GM23338 (cell line): Measurements from ENCODE around the gene PRKAG1. TPM values are rescaled to one million over a fixed set of nuclear protein-coding genes. Genes with fewer than 3 reads are reported as not detected.

Experiments
- ATAC-seq: fragments of 200-7000 bp; cut with Tn5 transposase; 3 replicates; pipeline ENCODE4 v1.9.1; 2020
- DNase-seq: peaks from one replicate; pipeline ENCODE4 v3.0.0-alpha.2; 2015; ENCODE audit warnings: low spot score
- H2AFZ ChIP-seq: fragments of 200-600 bp; sonication (generic); 2 replicates; pipeline ENCODE4 v1.8.0; 2016; ENCODE audit warnings: antibody characterized with exemption, mild to moderate bottlenecking, moderate library complexity
- H3F3A ChIP-seq: fragments of 200-600 bp; sonication (generic); replicated peaks from 2 replicates; pipeline ENCODE4 v1.8.0; 2017; ENCODE audit warnings: antibody characterized with exemption, mixed run types, low read depth
- H3K27ac ChIP-seq: fragments of 200-600 bp; sonication (generic); 2 replicates; pipeline ENCODE4 v1.6.1; 2016; ENCODE audit warnings: low read depth
- H3K27me3 ChIP-seq: fragments of 200-600 bp; sonication (generic); 2 replicates; pipeline ENCODE4 v1.8.0; 2016; ENCODE audit warnings: mild to moderate bottlenecking, mixed run types, moderate library complexity; ENCODE audit not compliant: insufficient read depth
- H3K36me3 ChIP-seq: fragments of 200-600 bp; sonication (generic); 2 replicates; pipeline ENCODE4 v1.8.0; 2016; ENCODE audit warnings: mild to moderate bottlenecking; ENCODE audit not compliant: insufficient read depth
- H3K4me1 ChIP-seq: fragments of 200-600 bp; sonication (generic); 2 replicates; pipeline ENCODE4 v1.8.0; 2016; ENCODE audit warnings: mild to moderate bottlenecking, moderate library complexity; ENCODE audit not compliant: insufficient read depth
- H3K4me2 ChIP-seq: fragments of 200-600 bp; sonication (generic); 2 replicates; pipeline ENCODE4 v1.7.1; 2017; ENCODE audit warnings: mixed run types
- H3K4me3 ChIP-seq: fragments of 200-600 bp; sonication (generic); 2 replicates; pipeline ENCODE4 v1.6.1; 2016; ENCODE audit warnings: mixed run types
- H3K79me2 ChIP-seq: fragments of 200-600 bp; sonication (generic); replicated peaks from 2 replicates; pipeline ENCODE4 v1.8.0; 2017; ENCODE audit warnings: mild to moderate bottlenecking; ENCODE audit not compliant: insufficient read depth
- H3K9me2 ChIP-seq: fragments of 200-600 bp; sonication (generic); 2 replicates; pipeline ENCODE4 v1.8.0; 2017; ENCODE audit not compliant: insufficient read depth
- H4K20me1 ChIP-seq: fragments of 200-600 bp; sonication (generic); replicated peaks from 2 replicates; pipeline ENCODE4 v1.8.0; 2017; ENCODE audit warnings: mild to moderate bottlenecking; ENCODE audit not compliant: insufficient read depth
- H3K27ac Mint-ChIP-seq: 2 replicates; pipeline ENCODE4 v1.8.0; 2020; ENCODE audit warnings: inconsistent platforms, mild to moderate bottlenecking, moderate library complexity, mixed read lengths
- H3K27me3 Mint-ChIP-seq: 3 replicates; pipeline ENCODE4 v1.8.0; 2022; ENCODE audit warnings: low read depth, mild to moderate bottlenecking, moderate library complexity, mixed read lengths, inconsistent platforms; ENCODE audit not compliant: insufficient read depth, poor library complexity
- H3K36me3 Mint-ChIP-seq: 3 replicates; pipeline ENCODE4 v1.8.0; 2021; ENCODE audit warnings: low read depth, mild to moderate bottlenecking, inconsistent platforms, moderate library complexity, mixed read lengths
- H3K4me1 Mint-ChIP-seq: 3 replicates; pipeline ENCODE4 v1.8.0; 2020; ENCODE audit warnings: mild to moderate bottlenecking, inconsistent platforms, mixed read lengths
- H3K4me3 Mint-ChIP-seq: 3 replicates; pipeline ENCODE4 v1.8.0; 2021; ENCODE audit warnings: moderate library complexity, mild to moderate bottlenecking, inconsistent platforms, mixed read lengths
- H3K9me3 Mint-ChIP-seq: 3 replicates; pipeline ENCODE4 v1.8.0; 2020; ENCODE audit warnings: moderate library complexity, mild to moderate bottlenecking, inconsistent platforms, mixed read lengths
- CREB1 ChIP-seq: fragments of 250-450 bp; sonication (Bioruptor Pico); IDR thresholded peaks from 2 replicates; pipeline ENCODE4 v1.5.0; 2020; ENCODE audit warnings: low read depth, mild to moderate bottlenecking, moderate library complexity
- EZH2 ChIP-seq: fragments of 200-600 bp; sonication (generic); IDR thresholded peaks from one replicate; pipeline ENCODE4 v1.8.0; 2017; ENCODE audit warnings: antibody characterized with exemption, mild to moderate bottlenecking, low read depth; ENCODE audit not compliant: unreplicated experiment
- EZH2phosphoT487 ChIP-seq: fragments of 200-600 bp; sonication (generic); IDR thresholded peaks from one replicate; pipeline ENCODE4 v1.8.1; 2018; ENCODE audit warnings: antibody characterized with exemption; ENCODE audit not compliant: unreplicated experiment
- JUNB ChIP-seq: IDR thresholded peaks from one replicate; pipeline ENCODE4 v1.6.1; 2016; ENCODE audit warnings: antibody characterized with exemption; ENCODE audit not compliant: unreplicated experiment
- NANOG ChIP-seq: IDR thresholded peaks from 2 replicates; pipeline ENCODE4 v1.6.1; 2016; ENCODE audit warnings: antibody characterized with exemption, borderline replicate concordance
- POLR2AphosphoS5 ChIP-seq: IDR thresholded peaks from 2 replicates; pipeline ENCODE4 v1.6.1; 2016; ENCODE audit warnings: antibody characterized with exemption, low read depth
- STAT1 ChIP-seq: IDR thresholded peaks from one replicate; pipeline ENCODE4 v1.6.1; 2016; ENCODE audit warnings: antibody characterized with exemption; ENCODE audit not compliant: unreplicated experiment
- ZNF114 ChIP-seq: fragments of 250-450 bp; sonication (Bioruptor Pico); IDR thresholded peaks from 2 replicates; pipeline ENCODE4 v1.5.0; 2020; ENCODE audit warnings: mild to moderate bottlenecking, moderate library complexity
- ZNF331 ChIP-seq: fragments of 250-450 bp; sonication (Bioruptor Pico); IDR thresholded peaks from 2 replicates; pipeline ENCODE4 v1.5.0; 2020; ENCODE audit warnings: low read depth, mild to moderate bottlenecking, moderate library complexity
- polyA plus RNA-seq: library from polyadenylated mRNA; unstranded; fragments of >200 nt; fragmentation: Nextera tagmentation; extraction: Ambion mirVana; gene quantifications from 2 replicates; pipeline ENCODE4 v1.2.1, GENCODE V29; 2016
- total RNA-seq: library from RNA; depleted of rRNA; stranded (reverse); fragments of >200 nt; shearing (Covaris generic); gene quantifications from 2 replicates; pipeline ENCODE4 v1.2.3, GENCODE V29; 2014
- TF ChIP-seq, protein P1 (sequence below), 2 experiments: fragments of 200-600 bp in 1 of 2; sonication (generic) in 1 of 2; conservative IDR thresholded peaks; 2 replicates each; pipeline versions ENCODE4 v1.5.1 to v1.6.1; 2016 to 2017; ENCODE audit warnings: antibody characterized with exemption in 2 of 2, low read depth in 2 of 2, mild to moderate bottlenecking in 2 of 2, moderate library complexity in 1 of 2
- TF ChIP-seq, protein P2 (sequence below): IDR thresholded peaks from one replicate; pipeline ENCODE4 v1.6.1; 2018; ENCODE audit warnings: antibody characterized with exemption; ENCODE audit not compliant: unreplicated experiment
- TF ChIP-seq, protein P3 (sequence below): IDR thresholded peaks from 2 replicates; pipeline ENCODE4 v1.6.1; 2016; ENCODE audit warnings: antibody characterized with exemption
- TF ChIP-seq, protein P4 (sequence below): fragments of 250-450 bp; sonication (Bioruptor Pico); IDR thresholded peaks from 2 replicates; pipeline ENCODE4 v1.5.0; 2020; ENCODE audit warnings: mild to moderate bottlenecking, moderate library complexity

Gene PRKAG1
- total and polyA plus RNA-seq, 2 experiments from 2014 or later: 19.9 to 35.4 TPM

GRCh38 chr12:49008943-49009342 is 9.6 kb downstream of the PRKAG1 start:
- H3K4me3 ChIP-seq: no peak overlapping the region

More at GRCh38 chr12:49008943-49009342, 9.6 kb downstream of the PRKAG1 start:
- Histone ChIP-seq H3K27me3 (no peaks in the 10 kb centered on the region), H3K4me2 (no peak overlapping the region), H3K4me1 (no peaks in the 10 kb centered on the region), H2AFZ (no peak overlapping the region), H3F3A (no peaks in the 10 kb centered on the region), H4K20me1 (0 out of 2 replicates have a peak, but pooled peaks cover 10% of the 10 kb centered on the region), H3K27ac (no peak overlapping the region), H3K79me2 (no peaks in the 10 kb centered on the region), H3K36me3 (no peaks in the 10 kb centered on the region), H3K9me2 (no peaks in the 10 kb centered on the region)
- peaks cover 3% of the 10 kb centered on the region for H3K27me3 Mint-ChIP-seq
- peaks cover 4% of the 10 kb centered on the region; the same call in 2 of the 3 replicates for H3K36me3 Mint-ChIP-seq
- no peak for ATAC-seq
- DNase-seq: no peak
- peaks cover 3% of the 10 kb centered on the region; the same call in 1 of the 3 replicates for H3K4me1 Mint-ChIP-seq
- H3K9me3 Mint-ChIP-seq: no peaks in the 10 kb centered on the region
- no peak overlapping the region for H3K27ac Mint-ChIP-seq
- no peak overlapping the region for H3K4me3 Mint-ChIP-seq
- TF ChIP-seq, protein P1, sequence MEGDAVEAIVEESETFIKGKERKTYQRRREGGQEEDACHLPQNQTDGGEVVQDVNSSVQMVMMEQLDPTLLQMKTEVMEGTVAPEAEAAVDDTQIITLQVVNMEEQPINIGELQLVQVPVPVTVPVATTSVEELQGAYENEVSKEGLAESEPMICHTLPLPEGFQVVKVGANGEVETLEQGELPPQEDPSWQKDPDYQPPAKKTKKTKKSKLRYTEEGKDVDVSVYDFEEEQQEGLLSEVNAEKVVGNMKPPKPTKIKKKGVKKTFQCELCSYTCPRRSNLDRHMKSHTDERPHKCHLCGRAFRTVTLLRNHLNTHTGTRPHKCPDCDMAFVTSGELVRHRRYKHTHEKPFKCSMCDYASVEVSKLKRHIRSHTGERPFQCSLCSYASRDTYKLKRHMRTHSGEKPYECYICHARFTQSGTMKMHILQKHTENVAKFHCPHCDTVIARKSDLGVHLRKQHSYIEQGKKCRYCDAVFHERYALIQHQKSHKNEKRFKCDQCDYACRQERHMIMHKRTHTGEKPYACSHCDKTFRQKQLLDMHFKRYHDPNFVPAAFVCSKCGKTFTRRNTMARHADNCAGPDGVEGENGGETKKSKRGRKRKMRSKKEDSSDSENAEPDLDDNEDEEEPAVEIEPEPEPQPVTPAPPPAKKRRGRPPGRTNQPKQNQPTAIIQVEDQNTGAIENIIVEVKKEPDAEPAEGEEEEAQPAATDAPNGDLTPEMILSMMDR (conservative IDR thresholded peaks at IDR 0.05; ENCODE audit: low read depth in 2 of 2): no peak
- TF ChIP-seq POLR2AphosphoS5 (no peak), EZH2 (no peak), ZNF331 (CRISPR knock-in tag) (no peak), ZNF114 (CRISPR knock-in tag) (no peak), STAT1 (no peak), EZH2phosphoT487 (no peak), CREB1 (CRISPR knock-in tag) (no peak), JUNB (no peak), NANOG (no peak)
- TF ChIP-seq, protein P2, sequence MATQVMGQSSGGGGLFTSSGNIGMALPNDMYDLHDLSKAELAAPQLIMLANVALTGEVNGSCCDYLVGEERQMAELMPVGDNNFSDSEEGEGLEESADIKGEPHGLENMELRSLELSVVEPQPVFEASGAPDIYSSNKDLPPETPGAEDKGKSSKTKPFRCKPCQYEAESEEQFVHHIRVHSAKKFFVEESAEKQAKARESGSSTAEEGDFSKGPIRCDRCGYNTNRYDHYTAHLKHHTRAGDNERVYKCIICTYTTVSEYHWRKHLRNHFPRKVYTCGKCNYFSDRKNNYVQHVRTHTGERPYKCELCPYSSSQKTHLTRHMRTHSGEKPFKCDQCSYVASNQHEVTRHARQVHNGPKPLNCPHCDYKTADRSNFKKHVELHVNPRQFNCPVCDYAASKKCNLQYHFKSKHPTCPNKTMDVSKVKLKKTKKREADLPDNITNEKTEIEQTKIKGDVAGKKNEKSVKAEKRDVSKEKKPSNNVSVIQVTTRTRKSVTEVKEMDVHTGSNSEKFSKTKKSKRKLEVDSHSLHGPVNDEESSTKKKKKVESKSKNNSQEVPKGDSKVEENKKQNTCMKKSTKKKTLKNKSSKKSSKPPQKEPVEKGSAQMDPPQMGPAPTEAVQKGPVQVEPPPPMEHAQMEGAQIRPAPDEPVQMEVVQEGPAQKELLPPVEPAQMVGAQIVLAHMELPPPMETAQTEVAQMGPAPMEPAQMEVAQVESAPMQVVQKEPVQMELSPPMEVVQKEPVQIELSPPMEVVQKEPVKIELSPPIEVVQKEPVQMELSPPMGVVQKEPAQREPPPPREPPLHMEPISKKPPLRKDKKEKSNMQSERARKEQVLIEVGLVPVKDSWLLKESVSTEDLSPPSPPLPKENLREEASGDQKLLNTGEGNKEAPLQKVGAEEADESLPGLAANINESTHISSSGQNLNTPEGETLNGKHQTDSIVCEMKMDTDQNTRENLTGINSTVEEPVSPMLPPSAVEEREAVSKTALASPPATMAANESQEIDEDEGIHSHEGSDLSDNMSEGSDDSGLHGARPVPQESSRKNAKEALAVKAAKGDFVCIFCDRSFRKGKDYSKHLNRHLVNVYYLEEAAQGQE: no peak
- TF ChIP-seq, protein P3, sequence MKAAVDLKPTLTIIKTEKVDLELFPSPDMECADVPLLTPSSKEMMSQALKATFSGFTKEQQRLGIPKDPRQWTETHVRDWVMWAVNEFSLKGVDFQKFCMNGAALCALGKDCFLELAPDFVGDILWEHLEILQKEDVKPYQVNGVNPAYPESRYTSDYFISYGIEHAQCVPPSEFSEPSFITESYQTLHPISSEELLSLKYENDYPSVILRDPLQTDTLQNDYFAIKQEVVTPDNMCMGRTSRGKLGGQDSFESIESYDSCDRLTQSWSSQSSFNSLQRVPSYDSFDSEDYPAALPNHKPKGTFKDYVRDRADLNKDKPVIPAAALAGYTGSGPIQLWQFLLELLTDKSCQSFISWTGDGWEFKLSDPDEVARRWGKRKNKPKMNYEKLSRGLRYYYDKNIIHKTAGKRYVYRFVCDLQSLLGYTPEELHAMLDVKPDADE: no peak
- TF ChIP-seq, protein P4, sequence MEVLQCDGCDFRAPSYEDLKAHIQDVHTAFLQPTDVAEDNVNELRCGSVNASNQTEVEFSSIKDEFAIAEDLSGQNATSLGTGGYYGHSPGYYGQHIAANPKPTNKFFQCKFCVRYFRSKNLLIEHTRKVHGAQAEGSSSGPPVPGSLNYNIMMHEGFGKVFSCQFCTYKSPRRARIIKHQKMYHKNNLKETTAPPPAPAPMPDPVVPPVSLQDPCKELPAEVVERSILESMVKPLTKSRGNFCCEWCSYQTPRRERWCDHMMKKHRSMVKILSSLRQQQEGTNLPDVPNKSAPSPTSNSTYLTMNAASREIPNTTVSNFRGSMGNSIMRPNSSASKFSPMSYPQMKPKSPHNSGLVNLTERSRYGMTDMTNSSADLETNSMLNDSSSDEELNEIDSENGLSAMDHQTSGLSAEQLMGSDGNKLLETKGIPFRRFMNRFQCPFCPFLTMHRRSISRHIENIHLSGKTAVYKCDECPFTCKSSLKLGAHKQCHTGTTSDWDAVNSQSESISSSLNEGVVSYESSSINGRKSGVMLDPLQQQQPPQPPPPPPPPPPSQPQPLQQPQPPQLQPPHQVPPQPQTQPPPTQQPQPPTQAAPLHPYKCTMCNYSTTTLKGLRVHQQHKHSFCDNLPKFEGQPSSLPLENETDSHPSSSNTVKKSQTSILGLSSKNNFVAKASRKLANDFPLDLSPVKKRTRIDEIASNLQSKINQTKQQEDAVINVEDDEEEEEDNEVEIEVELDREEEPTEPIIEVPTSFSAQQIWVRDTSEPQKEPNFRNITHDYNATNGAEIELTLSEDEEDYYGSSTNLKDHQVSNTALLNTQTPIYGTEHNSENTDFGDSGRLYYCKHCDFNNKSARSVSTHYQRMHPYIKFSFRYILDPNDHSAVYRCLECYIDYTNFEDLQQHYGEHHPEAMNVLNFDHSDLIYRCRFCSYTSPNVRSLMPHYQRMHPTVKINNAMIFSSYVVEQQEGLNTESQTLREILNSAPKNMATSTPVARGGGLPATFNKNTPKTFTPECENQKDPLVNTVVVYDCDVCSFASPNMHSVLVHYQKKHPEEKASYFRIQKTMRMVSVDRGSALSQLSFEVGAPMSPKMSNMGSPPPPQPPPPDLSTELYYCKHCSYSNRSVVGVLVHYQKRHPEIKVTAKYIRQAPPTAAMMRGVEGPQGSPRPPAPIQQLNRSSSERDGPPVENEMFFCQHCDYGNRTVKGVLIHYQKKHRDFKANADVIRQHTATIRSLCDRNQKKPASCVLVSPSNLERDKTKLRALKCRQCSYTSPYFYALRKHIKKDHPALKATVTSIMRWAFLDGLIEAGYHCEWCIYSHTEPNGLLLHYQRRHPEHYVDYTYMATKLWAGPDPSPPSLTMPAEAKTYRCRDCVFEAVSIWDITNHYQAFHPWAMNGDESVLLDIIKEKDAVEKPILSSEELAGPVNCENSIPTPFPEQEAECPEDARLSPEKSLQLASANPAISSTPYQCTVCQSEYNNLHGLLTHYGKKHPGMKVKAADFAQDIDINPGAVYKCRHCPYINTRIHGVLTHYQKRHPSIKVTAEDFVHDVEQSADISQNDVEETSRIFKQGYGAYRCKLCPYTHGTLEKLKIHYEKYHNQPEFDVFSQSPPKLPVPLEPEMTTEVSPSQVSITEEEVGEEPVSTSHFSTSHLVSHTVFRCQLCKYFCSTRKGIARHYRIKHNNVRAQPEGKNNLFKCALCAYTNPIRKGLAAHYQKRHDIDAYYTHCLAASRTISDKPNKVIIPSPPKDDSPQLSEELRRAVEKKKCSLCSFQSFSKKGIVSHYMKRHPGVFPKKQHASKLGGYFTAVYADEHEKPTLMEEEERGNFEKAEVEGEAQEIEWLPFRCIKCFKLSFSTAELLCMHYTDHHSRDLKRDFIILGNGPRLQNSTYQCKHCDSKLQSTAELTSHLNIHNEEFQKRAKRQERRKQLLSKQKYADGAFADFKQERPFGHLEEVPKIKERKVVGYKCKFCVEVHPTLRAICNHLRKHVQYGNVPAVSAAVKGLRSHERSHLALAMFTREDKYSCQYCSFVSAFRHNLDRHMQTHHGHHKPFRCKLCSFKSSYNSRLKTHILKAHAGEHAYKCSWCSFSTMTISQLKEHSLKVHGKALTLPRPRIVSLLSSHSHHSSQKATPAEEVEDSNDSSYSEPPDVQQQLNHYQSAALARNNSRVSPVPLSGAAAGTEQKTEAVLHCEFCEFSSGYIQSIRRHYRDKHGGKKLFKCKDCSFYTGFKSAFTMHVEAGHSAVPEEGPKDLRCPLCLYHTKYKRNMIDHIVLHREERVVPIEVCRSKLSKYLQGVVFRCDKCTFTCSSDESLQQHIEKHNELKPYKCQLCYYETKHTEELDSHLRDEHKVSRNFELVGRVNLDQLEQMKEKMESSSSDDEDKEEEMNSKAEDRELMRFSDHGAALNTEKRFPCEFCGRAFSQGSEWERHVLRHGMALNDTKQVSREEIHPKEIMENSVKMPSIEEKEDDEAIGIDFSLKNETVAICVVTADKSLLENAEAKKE (CRISPR knock-in tag): no peak
